SK-N-SH (cell line): ENCODE measurements around the gene CD3G.

Experiments used
- CTCF ChIP-seq: fragments of 200-600 bp; sonication (generic); IDR thresholded peaks from 2 replicates; pipeline ENCODE4 v1.6.1; 2017; ENCODE audit warnings: antibody characterized with exemption, mild to moderate bottlenecking, moderate library complexity
- EP300 ChIP-seq, 2 experiments: IDR thresholded peaks; 2 replicates each; pipeline versions ENCODE4 v1.4.0 to v1.6.1; 2012; ENCODE audit warnings: borderline replicate concordance in 1 of 2, low read depth in 1 of 2, low read length in 1 of 2
- MAX ChIP-seq: IDR thresholded peaks from 2 replicates; pipeline ENCODE4 v1.4.0; 2012; ENCODE audit warnings: low read depth
- POLR2AphosphoS5 ChIP-seq: IDR thresholded peaks from 2 replicates; pipeline ENCODE4 v1.6.1; 2012; ENCODE audit warnings: low read depth, low read length
- RXRA ChIP-seq: IDR thresholded peaks from 2 replicates; pipeline ENCODE4 v1.4.0; 2012; ENCODE audit warnings: low read depth, mild to moderate bottlenecking, borderline replicate concordance
- SMC3 ChIP-seq: IDR thresholded peaks from 2 replicates; pipeline ENCODE4 v1.6.1; 2012; ENCODE audit warnings: low read depth, low read length, improper control_type of control experiment
- TEAD4 ChIP-seq: IDR thresholded peaks from 2 replicates; pipeline ENCODE4 v1.4.0; 2012; ENCODE audit warnings: mild to moderate bottlenecking, borderline replicate concordance; ENCODE audit not compliant: insufficient read depth

GRCh38 chr11:118396097-118396501 is 52.0 kb downstream of the CD3G start:
- no peak for TF ChIP-seq POLR2AphosphoS5
- TF ChIP-seq CTCF = no peak
- TF ChIP-seq MAX = no peak
- TF ChIP-seq RXRA = no peak
- TF ChIP-seq SMC3 = no peak
- TF ChIP-seq TEAD4 = no peak
- no peak for TF ChIP-seq EP300 (IDR thresholded peaks at IDR 0.05; ENCODE audit: borderline replicate concordance in 1 of 2, low read depth in 1 of 2, low read length in 1 of 2)
